WI38 (cell line): Measurements from ENCODE around the gene ARHGEF6.
A peak's percentile ranks its signal among the peaks of the same experiment; 100 is the strongest.

Experiments used
- H3K4me3 ChIP-seq: 2 replicates; pipeline ENCODE4 v1.5.1; 2011; ENCODE audit warnings: low read depth, mild to moderate bottlenecking, control low read depth, low read length
- TF ChIP-seq, protein P1 (sequence below): IDR thresholded peaks from 2 replicates; pipeline ENCODE4 v1.5.1; 2012; ENCODE audit warnings: low read depth, mild to moderate bottlenecking, control low read depth, low read length

ARHGEF6 gene

DNA sequence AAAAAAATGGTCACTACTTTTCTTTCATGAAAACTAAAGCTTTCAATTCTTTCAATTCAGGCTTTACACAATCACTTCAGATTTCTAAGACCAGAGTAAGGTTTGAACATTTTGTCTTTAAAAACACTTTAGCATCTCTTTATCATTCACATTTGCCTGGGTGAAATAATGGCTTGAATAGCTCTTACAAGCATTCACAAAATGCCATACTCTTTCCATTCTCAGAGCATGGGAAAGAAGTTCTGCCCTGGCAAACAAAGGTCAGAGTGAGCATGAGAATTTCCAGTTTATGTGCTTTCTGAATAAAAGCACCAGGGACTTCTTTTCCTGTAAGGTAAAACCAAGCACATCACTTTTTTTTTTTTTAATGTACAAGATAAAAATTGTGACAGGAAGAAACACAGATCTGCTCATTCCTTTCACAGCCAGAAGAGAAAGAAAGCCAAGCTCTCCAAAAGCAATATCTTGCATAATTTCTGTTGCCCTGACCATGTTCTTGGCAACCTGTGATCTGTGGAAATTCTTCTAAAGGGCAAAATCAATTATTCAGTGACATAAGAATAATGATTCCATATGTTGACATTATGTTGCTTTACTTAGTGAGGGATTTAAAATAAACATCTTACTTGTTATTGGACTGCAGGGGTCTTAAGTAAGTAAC is 68.0 kb downstream of the ARHGEF6 start:
- no peak overlapping the region for H3K4me3 ChIP-seq
- TF ChIP-seq, protein P1, sequence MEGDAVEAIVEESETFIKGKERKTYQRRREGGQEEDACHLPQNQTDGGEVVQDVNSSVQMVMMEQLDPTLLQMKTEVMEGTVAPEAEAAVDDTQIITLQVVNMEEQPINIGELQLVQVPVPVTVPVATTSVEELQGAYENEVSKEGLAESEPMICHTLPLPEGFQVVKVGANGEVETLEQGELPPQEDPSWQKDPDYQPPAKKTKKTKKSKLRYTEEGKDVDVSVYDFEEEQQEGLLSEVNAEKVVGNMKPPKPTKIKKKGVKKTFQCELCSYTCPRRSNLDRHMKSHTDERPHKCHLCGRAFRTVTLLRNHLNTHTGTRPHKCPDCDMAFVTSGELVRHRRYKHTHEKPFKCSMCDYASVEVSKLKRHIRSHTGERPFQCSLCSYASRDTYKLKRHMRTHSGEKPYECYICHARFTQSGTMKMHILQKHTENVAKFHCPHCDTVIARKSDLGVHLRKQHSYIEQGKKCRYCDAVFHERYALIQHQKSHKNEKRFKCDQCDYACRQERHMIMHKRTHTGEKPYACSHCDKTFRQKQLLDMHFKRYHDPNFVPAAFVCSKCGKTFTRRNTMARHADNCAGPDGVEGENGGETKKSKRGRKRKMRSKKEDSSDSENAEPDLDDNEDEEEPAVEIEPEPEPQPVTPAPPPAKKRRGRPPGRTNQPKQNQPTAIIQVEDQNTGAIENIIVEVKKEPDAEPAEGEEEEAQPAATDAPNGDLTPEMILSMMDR, result no peak

DNA sequence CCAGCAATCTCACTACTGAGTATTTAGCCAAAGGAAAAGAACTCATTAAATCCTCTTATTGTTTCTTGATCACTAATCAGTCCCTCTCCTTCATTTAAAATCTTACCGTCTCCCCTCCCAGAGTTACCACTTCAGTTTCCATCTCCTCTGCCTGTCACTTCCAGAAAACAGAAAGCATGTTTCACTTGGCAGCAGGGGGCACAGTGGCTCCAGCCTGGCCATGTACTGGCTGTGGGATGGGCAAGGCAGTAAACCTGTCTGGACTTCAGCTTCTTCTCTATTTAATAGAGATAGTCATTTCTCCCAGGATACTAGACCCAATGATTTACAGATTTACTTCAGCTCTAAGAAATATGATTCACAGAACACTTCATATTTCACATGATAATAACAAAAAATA is 69.6 kb downstream of the ARHGEF6 start:
- TF ChIP-seq, protein P1, result peak; percentile 29; the same call in 1 of the 2 replicates
- H3K4me3 ChIP-seq, result no peak overlapping the region

DNA sequence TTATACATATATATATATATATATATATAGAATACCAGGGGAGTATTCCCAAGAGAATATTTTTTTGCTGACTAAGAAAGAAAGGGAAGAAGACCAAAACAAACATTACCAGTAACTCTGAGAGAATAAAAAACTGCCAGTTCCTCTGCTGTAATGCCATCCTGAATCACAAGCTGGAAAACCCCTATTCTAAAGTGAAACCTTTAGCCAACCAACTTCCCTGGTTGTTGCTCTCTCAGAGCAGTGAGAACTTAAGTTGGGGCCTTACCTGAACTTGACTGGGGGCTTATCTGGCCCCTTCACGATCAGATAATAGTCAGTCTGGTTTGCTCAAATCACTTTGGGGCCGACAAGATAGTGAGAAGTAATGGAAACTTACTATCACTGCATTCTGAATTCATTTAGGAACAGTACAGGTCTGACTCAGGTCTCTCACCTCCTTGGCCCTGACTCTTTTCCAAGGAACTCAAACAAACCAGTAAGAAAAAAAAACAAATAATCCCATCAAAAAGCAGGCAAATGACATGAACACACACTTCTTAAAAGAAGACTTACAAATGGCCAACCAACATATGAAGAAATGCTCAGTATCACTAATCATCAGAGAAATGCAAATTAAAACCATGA is 70.3 kb downstream of the ARHGEF6 start:
- TF ChIP-seq, protein P1, result no peak
- H3K4me3 ChIP-seq, result no peak overlapping the region

DNA sequence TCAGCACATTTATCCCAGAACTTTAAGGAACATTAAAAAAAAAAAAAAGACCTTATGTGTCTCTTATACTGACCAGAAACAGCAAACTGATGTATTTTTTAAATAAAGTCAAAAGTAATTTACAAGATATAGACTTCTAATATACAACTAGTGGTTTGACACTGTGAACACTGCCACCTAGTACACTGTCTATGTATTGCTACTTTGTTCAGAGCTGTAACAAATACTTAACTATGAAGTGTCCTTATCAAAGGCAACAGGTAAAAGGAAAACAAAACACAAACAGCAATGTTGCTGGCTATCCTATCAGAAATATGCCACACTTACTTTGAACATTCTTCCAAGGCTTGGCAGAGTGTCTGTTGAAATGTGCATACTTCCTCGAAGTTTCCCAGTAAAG is 72.4 kb downstream of the ARHGEF6 start:
- TF ChIP-seq, protein P1, result no peak; the same call in 1 of the 2 replicates
- H3K4me3 ChIP-seq, result no peak overlapping the region

DNA sequence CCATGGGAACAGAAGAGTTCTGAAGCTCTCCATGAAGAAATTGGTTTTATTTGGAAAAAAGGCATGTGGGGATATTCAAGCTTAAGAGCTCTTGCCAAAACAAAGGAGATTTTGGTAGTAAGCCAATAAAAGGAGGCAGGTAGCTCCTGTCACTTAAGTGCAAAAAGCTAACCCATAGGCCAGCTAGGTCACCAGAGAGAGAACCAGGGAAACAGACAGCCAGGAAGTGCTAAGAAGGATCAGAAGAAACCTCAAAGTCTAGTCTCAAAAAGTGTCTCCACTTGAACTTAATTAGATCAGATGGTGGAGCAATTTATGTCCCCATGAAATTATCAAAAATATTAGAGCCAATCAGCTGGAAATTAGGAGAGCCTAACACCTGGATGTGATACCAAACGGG is 83.6 kb downstream of the ARHGEF6 start:
- TF ChIP-seq, protein P1, result no peak
- H3K4me3 ChIP-seq, result no peak overlapping the region

DNA sequence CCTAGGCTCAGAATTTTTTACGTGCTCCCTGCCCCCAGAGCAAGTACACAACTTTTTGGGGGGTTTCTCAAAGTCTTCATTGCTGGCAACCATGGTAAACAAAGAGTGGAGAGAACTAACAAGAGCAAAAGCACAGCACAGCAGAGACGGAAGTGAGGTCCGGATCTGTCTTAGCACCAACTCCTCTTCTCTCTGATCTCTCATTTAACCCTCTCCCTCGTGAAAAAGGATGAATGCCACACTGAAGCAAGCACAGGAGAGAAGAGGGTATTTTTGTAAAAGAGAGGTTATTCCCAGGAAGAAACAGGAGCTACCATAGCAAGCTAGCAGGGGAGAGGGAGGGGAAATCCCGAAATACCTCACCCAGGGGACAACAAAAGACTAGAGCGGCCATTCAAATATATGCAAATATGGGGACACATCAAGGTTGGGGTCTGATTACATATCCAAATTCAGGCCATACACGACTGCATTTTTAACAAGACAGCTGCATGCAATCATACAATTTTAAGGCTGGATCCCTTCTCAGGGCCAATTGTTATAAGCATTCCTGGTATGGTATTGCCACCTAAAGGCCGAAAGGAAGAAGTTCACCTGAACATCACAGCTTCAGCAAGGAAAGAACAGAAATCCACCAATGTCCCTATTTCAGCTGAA is 86.2 kb downstream of the ARHGEF6 start:
- H3K4me3 ChIP-seq, result no peak overlapping the region
- TF ChIP-seq, protein P1, result peak; percentile 49

DNA sequence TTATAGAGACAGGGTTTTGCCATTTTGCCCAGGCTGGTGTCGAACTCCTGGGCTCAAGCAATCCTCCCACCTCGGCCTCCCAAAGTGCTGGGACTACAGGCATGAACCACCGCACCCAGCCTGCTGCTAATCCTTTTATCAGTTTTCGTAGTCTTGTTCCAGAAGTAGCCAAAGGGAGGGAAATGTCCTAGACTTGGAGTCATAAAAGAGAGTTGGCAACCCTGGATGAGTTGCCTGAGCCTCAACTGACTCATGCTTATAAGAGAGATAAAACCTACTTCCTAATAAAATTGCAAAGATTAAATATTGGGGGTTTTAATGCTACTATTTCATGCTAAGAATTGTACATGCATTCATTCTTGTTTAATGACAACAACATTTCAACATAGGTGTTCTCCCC is 88.5 kb downstream of the ARHGEF6 start:
- H3K4me3 ChIP-seq, result no peak overlapping the region
- TF ChIP-seq, protein P1, result no peak
